Activated CD4-positive, alpha-beta memory T cell treated with anti-CD3 and anti-CD28 coated beads for 36 hours (primary cell): Measurements from ENCODE around the gene ZNF189. TPM values are rescaled to one million over a fixed set of nuclear protein-coding genes. Genes with fewer than 3 reads are reported as not detected.

Source experiments
- CTCF ChIA-PET: fragments of 350-600 bp; sonication (Branson Sonifier 250); formaldehyde crosslinking; loops from one replicate; lab custom pipeline; 2021; ENCODE audit warnings: antibody characterized with exemption, inconsistent platforms; lab: Charles Lee
- POLR2A ChIA-PET: fragments of 350-600 bp; sonication (Branson Sonifier 250); formaldehyde crosslinking; loops from one replicate; lab custom pipeline; 2021; ENCODE audit warnings: antibody characterized with exemption; lab: Charles Lee
- DNase-seq: peaks from one replicate; pipeline ENCODE4 v3.0.0-alpha.2; 2020
- H3K27ac Mint-ChIP-seq: one replicate; pipeline ENCODE4 v1.8.0; 2021; ENCODE audit warnings: mixed read lengths
- H3K27me3 Mint-ChIP-seq: one replicate; pipeline ENCODE4 v1.8.0; 2021; ENCODE audit warnings: mixed read lengths
- H3K36me3 Mint-ChIP-seq: one replicate; pipeline ENCODE4 v1.8.0; 2021; ENCODE audit warnings: mixed read lengths
- H3K4me1 Mint-ChIP-seq: one replicate; pipeline ENCODE4 v1.8.0; 2021; ENCODE audit warnings: low read depth, mixed read lengths
- H3K4me3 Mint-ChIP-seq: one replicate; pipeline ENCODE4 v1.8.0; 2021; ENCODE audit warnings: mild to moderate bottlenecking, mixed read lengths
- H3K9me3 Mint-ChIP-seq: one replicate; pipeline ENCODE4 v1.8.0; 2021; ENCODE audit warnings: mixed read lengths
- intact Hi-C: fragments of 100-400 bp; cut with micrococcal nuclease; formaldehyde crosslinking; loops from one replicate; pipeline ENCODE4 v1.15.1; 2023
- total RNA-seq, 2 experiments: library from RNA; stranded (reverse); gene quantifications; one replicate each; pipeline ENCODE4 v1.2.3, GENCODE V29; 2021

Gene ZNF189
- total RNA-seq, 2 experiments from 2014 or later = 10.2 to 10.6 TPM

GRCh38 chr9:101442736-101443135 is 44.1 kb downstream of the ZNF189 start:
- H3K9me3 Mint-ChIP-seq = no peaks in the 10 kb centered on the region
- ChIA-PET POLR2A (no interaction called here), CTCF (no interaction called here)
- intact Hi-C loops = no loop called here
- no peak for DNase-seq
- no peak overlapping the region for H3K4me3 Mint-ChIP-seq
- H3K27ac Mint-ChIP-seq = no peak overlapping the region
- peaks cover 3% of the 10 kb centered on the region for H3K4me1 Mint-ChIP-seq
- H3K36me3 Mint-ChIP-seq = no peaks in the 10 kb centered on the region
- H3K27me3 Mint-ChIP-seq = peaks cover 29% of the 10 kb centered on the region

- H3K36me3 Mint-ChIP-seq = no peaks in the 10 kb centered on the region
- H3K27me3 Mint-ChIP-seq = peaks cover 27% of the 10 kb centered on the region
- no peak for DNase-seq
- no peaks in the 10 kb centered on the region for H3K9me3 Mint-ChIP-seq
- H3K4me3 Mint-ChIP-seq = no peak overlapping the region
- ChIA-PET CTCF (no interaction called here), POLR2A (no interaction called here)
- peaks cover 3% of the 10 kb centered on the region for H3K4me1 Mint-ChIP-seq
- intact Hi-C loops = no loop called here
- H3K27ac Mint-ChIP-seq = no peak overlapping the region
Measured at GRCh38 chr9:101443364-101443771, 44.7 kb downstream of the ZNF189 start.

- Mint-ChIP-seq H3K36me3 (no peaks in the 10 kb centered on the region), H3K4me1 (peaks cover 13% of the 10 kb centered on the region), H3K27me3 (peaks cover 35% of the 10 kb centered on the region), H3K4me3 (no peak overlapping the region), H3K27ac (no peak overlapping the region), H3K9me3 (no peaks in the 10 kb centered on the region)
- no peak for DNase-seq
- intact Hi-C loops = no loop called here
- ChIA-PET POLR2A (no interaction called here), CTCF (interaction anchor here (1.2 to 2.1 kb wide), 3 partner anchors 11 to 58 kb away, joined by 3 to 9 read pairs (median 4); no protein-coding TSS in a partner anchor)
Measured at GRCh38 chr9:101445353-101446029, 46.8 kb downstream of the ZNF189 start.

GRCh38 chr9:101446732-101447131 is 48.1 kb downstream of the ZNF189 start:
- intact Hi-C loops = no loop called here
- DNase-seq = no peak
- H3K4me1 Mint-ChIP-seq = peaks cover 13% of the 10 kb centered on the region
- POLR2A ChIA-PET = no interaction called here
- H3K27me3 Mint-ChIP-seq = peaks cover 39% of the 10 kb centered on the region
- H3K27ac Mint-ChIP-seq = no peak overlapping the region
- H3K36me3 Mint-ChIP-seq = no peaks in the 10 kb centered on the region
- CTCF ChIA-PET = interaction anchor here (0.8 to 2.1 kb wide), 3 partner anchors 12 to 59 kb away, joined by 3 to 9 read pairs (median 3); partner anchors contain the start of genes MRPL50 and ZNF189
- H3K4me3 Mint-ChIP-seq = no peak overlapping the region
- no peaks in the 10 kb centered on the region for H3K9me3 Mint-ChIP-seq

GRCh38 chr9:101448680-101449070 is 50.0 kb downstream of the ZNF189 start:
- H3K27me3 Mint-ChIP-seq = peaks cover 41% of the 10 kb centered on the region

GRCh38 chr9:101449071-101449721 is 50.5 kb downstream of the ZNF189 start:
- intact Hi-C loops = loop anchor here (1.0 kb wide), 2 partner anchors 51 to 81 kb away; partner anchors contain the start of genes MRPL50 and ZNF189
- peaks cover 3% of the 10 kb centered on the region for H3K9me3 Mint-ChIP-seq
- H3K36me3 Mint-ChIP-seq = no peaks in the 10 kb centered on the region
- CTCF ChIA-PET = interaction anchor here (0.6 to 2.1 kb wide), 18 partner anchors 9 to 121 kb away, joined by 3 to 24 read pairs (median 4); partner anchors contain the start of gene RNF20
- peak; percentile 65 for DNase-seq
- POLR2A ChIA-PET = no interaction called here
- peak overlapping the region; percentile 57 for H3K4me3 Mint-ChIP-seq
- H3K27ac Mint-ChIP-seq = no peak overlapping the region
- H3K4me1 Mint-ChIP-seq = peaks cover 13% of the 10 kb centered on the region
- peaks cover 41% of the 10 kb centered on the region for H3K27me3 Mint-ChIP-seq

More at GRCh38 chr9:101448680-101449070, 50.0 kb downstream of the ZNF189 start:
- H3K9me3 Mint-ChIP-seq = peaks cover 3% of the 10 kb centered on the region
- no peak overlapping the region for H3K27ac Mint-ChIP-seq
- ChIA-PET POLR2A (no interaction called here), CTCF (interaction anchor here (0.9 to 2.1 kb wide), 16 partner anchors 10 to 121 kb away, joined by 3 to 24 read pairs (median 4); partner anchors contain the start of gene RNF20)
- H3K4me1 Mint-ChIP-seq = peaks cover 13% of the 10 kb centered on the region
- H3K4me3 Mint-ChIP-seq = peak overlapping the region; percentile 58
- H3K36me3 Mint-ChIP-seq = no peaks in the 10 kb centered on the region
- intact Hi-C loops = loop anchor here (1.0 kb wide), 2 partner anchors 50 to 82 kb away; partner anchors contain the start of genes MRPL50 and ZNF189
- no peak for DNase-seq

- Mint-ChIP-seq H3K4me1 (peaks cover 10% of the 10 kb centered on the region), H3K27me3 (peaks cover 33% of the 10 kb centered on the region), H3K27ac (no peak overlapping the region), H3K36me3 (no peaks in the 10 kb centered on the region), H3K9me3 (peaks cover 3% of the 10 kb centered on the region), H3K4me3 (no peak overlapping the region)
- DNase-seq = no peak
- ChIA-PET POLR2A (no interaction called here), CTCF (interaction anchor here (0.8 to 1.0 kb wide), 2 partner anchors 8 to 79 kb away, joined by 3 to 4 read pairs; no protein-coding TSS in a partner anchor)
- intact Hi-C loops = no loop called here
Measured at GRCh38 chr9:101450931-101451330, 52.3 kb downstream of the ZNF189 start.

- Mint-ChIP-seq H3K4me3 (no peak overlapping the region), H3K27me3 (peaks cover 30% of the 10 kb centered on the region), H3K27ac (no peak overlapping the region), H3K4me1 (peaks cover 10% of the 10 kb centered on the region), H3K9me3 (peaks cover 3% of the 10 kb centered on the region), H3K36me3 (no peaks in the 10 kb centered on the region)
- ChIA-PET POLR2A (no interaction called here), CTCF (interaction anchor here (1.0 kb wide), 1 partner anchor 79 kb away, joined by 3 read pairs; no protein-coding TSS in a partner anchor)
- DNase-seq = no peak
- intact Hi-C loops = no loop called here
Measured at GRCh38 chr9:101451498-101451897, 52.8 kb downstream of the ZNF189 start.

- H3K9me3 Mint-ChIP-seq = peaks cover 3% of the 10 kb centered on the region
- ChIA-PET POLR2A (no interaction called here), CTCF (interaction anchor here (1.6 to 1.9 kb wide), 2 partner anchors 75 to 79 kb away, joined by 6 to 11 read pairs; partner anchors contain the start of gene RNF20)
- no peaks in the 10 kb centered on the region for H3K36me3 Mint-ChIP-seq
- H3K4me1 Mint-ChIP-seq = peaks cover 6% of the 10 kb centered on the region
- intact Hi-C loops = no loop called here
- H3K4me3 Mint-ChIP-seq = no peak overlapping the region
- H3K27me3 Mint-ChIP-seq = peaks cover 19% of the 10 kb centered on the region
- H3K27ac Mint-ChIP-seq = no peak overlapping the region
- DNase-seq = no peak
Measured at GRCh38 chr9:101453776-101454570, 55.3 kb downstream of the ZNF189 start.

GRCh38 chr9:101455656-101456240 is 57.1 kb downstream of the ZNF189 start:
- intact Hi-C loops = no loop called here

GRCh38 chr9:101457003-101457402 is 58.4 kb downstream of the ZNF189 start:
- peaks cover 7% of the 10 kb centered on the region for H3K27me3 Mint-ChIP-seq
- CTCF ChIA-PET = no interaction called here
- H3K9me3 Mint-ChIP-seq = peaks cover 2% of the 10 kb centered on the region
- no peak for DNase-seq
- intact Hi-C loops = no loop called here
- no peaks in the 10 kb centered on the region for H3K36me3 Mint-ChIP-seq
- POLR2A ChIA-PET = no interaction called here
- H3K4me3 Mint-ChIP-seq = no peak overlapping the region
- H3K4me1 Mint-ChIP-seq = no peaks in the 10 kb centered on the region
- no peak overlapping the region for H3K27ac Mint-ChIP-seq

More at GRCh38 chr9:101455656-101456240, 57.1 kb downstream of the ZNF189 start:
- no peak overlapping the region for H3K4me3 Mint-ChIP-seq
- no peak overlapping the region for H3K27ac Mint-ChIP-seq
- CTCF ChIA-PET = interaction anchor here (1.0 to 1.9 kb wide), 4 partner anchors 9 to 77 kb away, joined by 3 to 11 read pairs (median 5); partner anchors contain the start of gene RNF20
- DNase-seq = no peak
- no peaks in the 10 kb centered on the region for H3K4me1 Mint-ChIP-seq
- H3K27me3 Mint-ChIP-seq = peaks cover 11% of the 10 kb centered on the region
- H3K36me3 Mint-ChIP-seq = no peaks in the 10 kb centered on the region
- POLR2A ChIA-PET = no interaction called here
- H3K9me3 Mint-ChIP-seq = peaks cover 3% of the 10 kb centered on the region
